ENCODE data around the gene HSDL2. TPM values are rescaled to one million over a fixed set of nuclear protein-coding genes. Genes with fewer than 3 reads are reported as not detected.

The HSDL2 gene
- total and polyA plus RNA-seq, 2 of the 4 experiments (the other 2 are of a cell fraction), result 17.7 to 65.8 TPM

GRCh38 chr9:112351184-112351583, 28.7 kb upstream of the HSDL2 start:
- H4K20me1 ChIP-seq (ENCODE audit: insufficient read depth, low read length), result no peaks in the 10 kb centered on the region
- no peak overlapping the region for H2BK5ac ChIP-seq (ENCODE audit: low read depth, low read length, poor library complexity, severe bottlenecking)
- no peaks in the 10 kb centered on the region for H3K9me3 ChIP-seq (ENCODE audit: control insufficient read depth, insufficient read depth, low read length)
- no peak overlapping the region for H3K27ac ChIP-seq (ENCODE audit: insufficient read depth, low read length)
- dilution Hi-C loops (cut with HindIII; ENCODE audit: low sequenced_read_pairs, unreplicated experiment), result no loop called here
- in situ Hi-C loops (cut with MboI; ENCODE audit: low sequenced_read_pairs), result no loop called here
- no peak overlapping the region for H3K4ac ChIP-seq (ENCODE audit: low read depth, low read length)
- no peak overlapping the region for H4K8ac ChIP-seq (ENCODE audit: low read depth in 2 of 2, low read length in 2 of 2)
- no peak overlapping the region for H2BK20ac ChIP-seq (ENCODE audit: low read depth, low read length)
- no peak overlapping the region for H4K91ac ChIP-seq (ENCODE audit: insufficient read depth, low read depth, low read length)
- ATAC-seq (ENCODE audit: low read depth), result no peak
- no peak overlapping the region for H2AFZ ChIP-seq (replicated peaks; ENCODE audit: low read length, poor library complexity)
- TF ChIP-seq POLR2A (IDR thresholded peaks at IDR 0.05; ENCODE audit: low read depth, low read length) (no peak), BHLHE40 (IDR thresholded peaks at IDR 0.05; ENCODE audit: low read depth, low read length) (no peak), CEBPB (IDR thresholded peaks at IDR 0.05; ENCODE audit: low read depth, low read length) (no peak), RCOR1 (IDR thresholded peaks at IDR 0.05; ENCODE audit: insufficient replicate concordance, low read length) (no peak), MAFK (IDR thresholded peaks at IDR 0.05; ENCODE audit: low read depth, low read length) (no peak), USF2 (IDR thresholded peaks at IDR 0.05; ENCODE audit: low read depth, low read length) (no peak), MXI1 (IDR thresholded peaks at IDR 0.05; ENCODE audit: borderline replicate concordance, low read depth, low read length) (no peak), CHD1 (IDR thresholded peaks at IDR 0.05; ENCODE audit: low read depth, low read length) (no peak), CTCF (conservative IDR thresholded peaks at IDR 0.05; ENCODE audit: low read depth, low read length) (no peak), FOS (IDR thresholded peaks at IDR 0.05; ENCODE audit: low read depth, low read length) (no peak), RAD21 (IDR thresholded peaks at IDR 0.05; ENCODE audit: low read length) (no peak), SMC3 (IDR thresholded peaks at IDR 0.05; ENCODE audit: low read depth, low read length) (no peak), MAZ (IDR thresholded peaks at IDR 0.05; ENCODE audit: borderline replicate concordance, low read depth, low read length) (no peak), RFX5 (IDR thresholded peaks at IDR 0.05; ENCODE audit: low read depth, low read length) (no peak)
- no TSS peak for BruUV-seq (replicated peaks)
- H3K23ac ChIP-seq (ENCODE audit: low read depth, low read length), result no peak overlapping the region
- no peaks in the 10 kb centered on the region for H3K36me3 ChIP-seq (ENCODE audit: control insufficient read depth, insufficient read depth, low read length)
- H3K27me3 ChIP-seq (ENCODE audit: control insufficient read depth, insufficient read depth, low read length), result no peaks in the 10 kb centered on the region
- no peak overlapping the region for H3K4me2 ChIP-seq (ENCODE audit: low read depth, low read length)
- H2AK5ac ChIP-seq (ENCODE audit: low read depth, low read length), result no peak overlapping the region
- WGBS, 2 experiments (ENCODE audit: extremely low coverage in 2 of 2, insufficient read length in 1 of 2), result no CpG with 5 or more reads among the region's 3 CpGs
- no peak overlapping the region for H3K9ac ChIP-seq (ENCODE audit: low read depth, low read length)
- no peaks in the 10 kb centered on the region; the same call in 1 of the 2 replicates for H3K4me1 ChIP-seq (ENCODE audit: control insufficient read depth, insufficient read depth, low read length)
- H3K56ac ChIP-seq (ENCODE audit: extremely low read depth, insufficient read depth, low read length), result no peak overlapping the region
- H3K79me1 ChIP-seq (ENCODE audit: low read depth in 1 of 2, low read length in 2 of 2), result no peaks in the 10 kb centered on the region
- H2BK15ac ChIP-seq (ENCODE audit: low read depth, low read length), result no peak overlapping the region
- intact Hi-C loops (cut with micrococcal nuclease), result no loop called here
- H3K9me1 ChIP-seq (ENCODE audit: insufficient read depth, low read length), result no peaks in the 10 kb centered on the region
- no peak overlapping the region for H2BK120ac ChIP-seq (ENCODE audit: low read depth, low read length)
- no peak overlapping the region for H2AK9ac ChIP-seq (replicated peaks; ENCODE audit: low read depth, low read length, poor library complexity)
- no peak overlapping the region for H3K4me3 ChIP-seq (ENCODE audit: insufficient read depth, low read depth, low read length)
- ChIA-PET CTCF (interaction anchor here (0.7 kb wide), 1 partner anchor 188 kb away, joined by 3 read pairs; no protein-coding TSS in a partner anchor), POLR2A (ENCODE audit: unreplicated experiment) (no interaction called here)
- no peak for DNase-seq
- no peak overlapping the region for H4K5ac ChIP-seq (ENCODE audit: low read depth, low read length)
- no peak overlapping the region for H3K18ac ChIP-seq (ENCODE audit: low read depth, low read length)
- H3K14ac ChIP-seq (replicated peaks; ENCODE audit: low read depth, low read length), result no peak overlapping the region
